ENCODE measurements around the gene TXLNA. TPM values are rescaled to one million over a fixed set of nuclear protein-coding genes. Genes with fewer than 3 reads are reported as not detected.

The TXLNA gene
- total and polyA plus RNA-seq, 2 experiments from 2014 or later = 33.3 to 40.9 TPM

DNA sequence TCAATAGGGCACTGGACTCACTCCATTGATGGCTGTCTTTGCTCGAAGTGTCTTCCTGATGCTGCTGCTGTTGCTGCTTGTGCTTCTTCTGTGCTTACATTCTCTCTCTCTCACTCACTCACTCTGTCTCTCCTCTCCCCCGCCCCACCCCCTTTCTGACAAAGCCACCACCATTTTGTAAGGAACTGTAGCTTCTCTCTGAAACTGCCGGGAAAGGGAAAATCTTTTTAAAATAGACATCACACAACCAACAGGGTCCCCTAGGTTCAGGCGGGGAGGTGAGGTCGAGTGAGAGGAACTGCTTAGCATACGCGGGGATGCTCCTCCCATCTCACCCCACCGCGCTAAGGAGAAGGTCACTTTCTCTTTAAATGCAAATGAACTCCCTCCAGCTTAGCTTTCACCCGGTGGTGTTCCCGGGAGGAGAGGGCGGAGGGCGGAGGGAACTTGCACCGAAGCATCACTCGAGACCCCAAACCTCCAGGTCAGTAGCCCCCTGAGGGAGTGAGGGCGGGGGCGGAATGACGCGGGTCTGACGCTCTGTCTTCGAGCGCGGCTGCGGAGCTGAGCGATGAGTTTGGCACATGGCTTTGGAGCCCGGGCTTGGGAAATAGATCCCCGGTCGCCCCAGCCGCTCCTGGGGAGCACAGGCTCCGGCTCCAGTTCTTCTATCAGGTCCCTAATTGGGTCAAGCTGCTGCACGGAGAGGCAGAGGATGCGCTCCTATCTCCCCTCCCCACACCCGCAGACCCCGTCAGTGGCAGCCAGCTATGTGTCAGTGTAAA lies 20.9 kb downstream of the TXLNA start, which contains the start of gene CCDC28B:
Gene CCDC28B (plus strand): TSS at position 370 of the 785 bp plus-strand sequence. CDS start 1,341 bp downstream, outside the sequence.
- peaks cover 12% of the 10 kb centered on the region for H3K4me1 ChIP-seq (ENCODE audit: low read depth)
- H3K36me3 ChIP-seq = peaks cover 12% of the 10 kb centered on the region
- peak within 1 kb of the TSS; percentile 77 for H3K27ac ChIP-seq
- no peaks in the 10 kb centered on the region for H3K9me3 ChIP-seq (ENCODE audit: low read depth)
- no peaks in the 10 kb centered on the region for H3K27me3 ChIP-seq
- DNase-seq (ENCODE audit: low read depth in 1 of 2, low spot score in 1 of 2) = peak; percentile 70 to 74
- TF ChIP-seq, protein P1, sequence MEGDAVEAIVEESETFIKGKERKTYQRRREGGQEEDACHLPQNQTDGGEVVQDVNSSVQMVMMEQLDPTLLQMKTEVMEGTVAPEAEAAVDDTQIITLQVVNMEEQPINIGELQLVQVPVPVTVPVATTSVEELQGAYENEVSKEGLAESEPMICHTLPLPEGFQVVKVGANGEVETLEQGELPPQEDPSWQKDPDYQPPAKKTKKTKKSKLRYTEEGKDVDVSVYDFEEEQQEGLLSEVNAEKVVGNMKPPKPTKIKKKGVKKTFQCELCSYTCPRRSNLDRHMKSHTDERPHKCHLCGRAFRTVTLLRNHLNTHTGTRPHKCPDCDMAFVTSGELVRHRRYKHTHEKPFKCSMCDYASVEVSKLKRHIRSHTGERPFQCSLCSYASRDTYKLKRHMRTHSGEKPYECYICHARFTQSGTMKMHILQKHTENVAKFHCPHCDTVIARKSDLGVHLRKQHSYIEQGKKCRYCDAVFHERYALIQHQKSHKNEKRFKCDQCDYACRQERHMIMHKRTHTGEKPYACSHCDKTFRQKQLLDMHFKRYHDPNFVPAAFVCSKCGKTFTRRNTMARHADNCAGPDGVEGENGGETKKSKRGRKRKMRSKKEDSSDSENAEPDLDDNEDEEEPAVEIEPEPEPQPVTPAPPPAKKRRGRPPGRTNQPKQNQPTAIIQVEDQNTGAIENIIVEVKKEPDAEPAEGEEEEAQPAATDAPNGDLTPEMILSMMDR (IDR thresholded peaks at IDR 0.05; ENCODE audit: low read depth, low read length) = no peak
- H3K4me3 ChIP-seq = peak within 1 kb of the TSS; percentile 46

DNA sequence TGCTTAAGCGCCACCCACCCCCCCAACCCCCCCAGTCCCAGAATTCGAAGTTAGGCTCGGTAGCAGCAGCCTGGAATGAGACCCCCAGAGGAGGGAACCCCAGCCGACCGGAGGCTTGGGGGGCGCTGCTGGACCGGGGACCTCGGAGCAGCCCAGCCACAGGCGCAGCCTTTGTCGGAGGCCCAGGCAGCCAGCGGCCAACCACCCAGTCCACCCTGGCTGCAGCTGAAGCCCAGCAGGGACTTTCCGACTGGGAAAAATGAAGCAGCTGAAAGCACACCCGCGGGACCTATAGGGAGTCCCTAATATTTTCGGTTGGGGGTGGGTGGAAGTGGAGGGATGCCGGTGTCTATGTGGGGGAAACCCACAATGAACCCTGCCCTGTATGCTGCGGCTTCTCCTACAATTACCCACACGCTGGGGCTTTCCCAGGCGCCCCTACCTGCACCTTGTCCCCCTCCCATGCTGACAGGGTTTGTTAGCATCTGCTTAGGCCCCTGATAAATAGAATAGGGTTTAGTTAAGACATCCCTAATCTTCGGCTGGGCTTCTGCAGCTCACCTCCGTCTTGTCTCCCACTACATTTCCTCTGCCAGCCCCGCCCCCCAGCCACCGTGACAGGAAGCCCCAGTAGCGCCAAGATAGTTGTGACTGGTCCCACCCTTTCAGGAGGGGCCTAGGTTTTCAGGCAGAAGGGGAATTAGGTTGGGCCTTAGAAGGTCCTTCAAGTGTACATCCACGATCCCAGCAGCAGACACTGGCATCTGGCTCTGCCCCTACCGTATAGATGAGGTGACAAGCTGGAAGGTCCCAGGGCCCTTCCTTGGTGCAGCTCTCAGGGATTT lies 21.8 kb downstream of the TXLNA start:
- H3K4me1 ChIP-seq (ENCODE audit: low read depth) = peaks cover 12% of the 10 kb centered on the region

DNA sequence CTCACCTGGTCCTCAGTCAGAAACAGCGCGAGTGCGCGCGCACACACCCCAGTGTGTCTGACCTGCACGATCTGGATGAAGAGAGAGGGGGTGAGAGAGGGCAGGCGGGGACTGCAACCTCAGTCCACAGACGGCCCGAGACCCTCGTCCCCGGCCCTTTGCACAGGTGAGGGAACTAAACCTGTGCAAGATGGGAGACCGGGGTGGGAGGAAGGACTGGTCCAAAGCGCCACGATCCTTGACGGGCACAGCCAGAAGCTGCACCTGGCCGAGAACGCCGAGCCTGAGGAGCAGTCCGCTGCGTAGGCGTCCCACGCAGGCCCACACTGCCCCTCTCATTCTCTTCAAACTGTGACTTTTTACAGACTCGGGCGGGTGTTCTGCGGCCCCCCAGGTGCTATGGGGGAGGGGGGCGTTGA lies 25.5 kb downstream of the TXLNA start:
- TF ChIP-seq, protein P1 (IDR thresholded peaks at IDR 0.05; ENCODE audit: low read depth, low read length) = no peak
- no peak overlapping the region for H3K27ac ChIP-seq
- no peaks in the 10 kb centered on the region for H3K36me3 ChIP-seq
- peak overlapping the region; percentile 64 for H3K4me3 ChIP-seq
- peaks cover under 1% of the 10 kb centered on the region for H3K4me1 ChIP-seq (ENCODE audit: low read depth)
- H3K9me3 ChIP-seq (ENCODE audit: low read depth) = no peaks in the 10 kb centered on the region
- no peaks in the 10 kb centered on the region for H3K27me3 ChIP-seq
- no peak for DNase-seq (ENCODE audit: low read depth in 1 of 2, low spot score in 1 of 2)

More for the DNA sequence above, 21.8 kb downstream of the TXLNA start:
- H3K4me3 ChIP-seq = peak overlapping the region; percentile 46
- no peaks in the 10 kb centered on the region for H3K9me3 ChIP-seq (ENCODE audit: low read depth)
- H3K36me3 ChIP-seq = peaks cover 7% of the 10 kb centered on the region
- TF ChIP-seq, protein P1 (IDR thresholded peaks at IDR 0.05; ENCODE audit: low read depth, low read length) = no peak
- no peaks in the 10 kb centered on the region for H3K27me3 ChIP-seq
- DNase-seq (ENCODE audit: low read depth in 1 of 2, low spot score in 1 of 2) = peak; percentile 59 to 74
- peak overlapping the region; percentile 77 for H3K27ac ChIP-seq

DNA sequence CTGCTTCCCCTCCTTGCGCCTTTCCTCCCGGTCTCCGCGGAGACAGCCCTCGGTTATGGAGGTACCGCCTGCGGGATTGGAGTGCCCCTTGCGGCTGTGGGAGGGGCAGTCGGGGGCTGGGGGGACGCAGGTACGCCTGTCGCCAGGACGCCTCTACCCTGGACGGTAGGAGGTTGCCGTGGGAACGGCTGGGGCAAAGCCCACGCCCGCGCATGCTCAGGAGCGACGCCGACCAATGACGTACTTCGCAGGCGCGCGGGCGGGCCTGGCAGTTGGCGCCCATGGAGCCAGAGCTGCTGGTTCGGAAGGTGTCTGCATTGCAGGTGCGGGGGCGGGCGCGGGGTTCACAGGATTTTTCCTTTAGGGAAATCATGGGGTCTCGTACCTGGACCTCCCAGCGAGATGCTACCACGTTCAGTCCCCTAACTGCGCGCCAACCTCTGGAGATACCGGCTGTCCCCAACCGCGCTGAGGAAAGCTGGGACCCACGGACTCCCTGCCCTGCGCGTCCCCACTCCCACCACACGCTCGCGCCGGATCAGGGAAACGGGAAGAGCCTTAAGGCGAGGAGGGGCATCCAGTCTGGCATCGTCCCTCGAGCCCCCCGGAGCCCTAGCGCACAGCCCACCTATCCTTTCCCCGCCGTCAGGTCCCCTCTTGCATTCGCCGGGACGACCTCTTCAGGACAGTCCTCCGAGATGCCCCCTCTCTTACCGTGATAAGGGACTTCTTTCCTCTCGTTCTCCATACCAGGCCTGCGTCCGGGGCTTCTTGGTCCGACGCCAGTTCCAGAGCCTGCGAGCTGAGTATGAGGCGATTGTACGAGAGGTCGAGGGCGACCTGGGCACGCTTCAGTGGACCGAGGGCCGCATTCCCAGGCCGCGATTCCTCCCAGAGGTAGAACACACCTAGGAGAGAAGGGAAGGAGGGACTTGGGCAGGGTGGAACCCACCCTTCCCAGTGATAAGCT lies 26.2 kb downstream of the TXLNA start, which contains the start of gene IQCC:
Gene IQCC (plus strand): TSS at position 271 of the 970 bp plus-strand sequence. CDS start 11 bp downstream, at position 282.
- H3K36me3 ChIP-seq = no peaks in the 10 kb centered on the region
- no peaks in the 10 kb centered on the region for H3K4me1 ChIP-seq (ENCODE audit: low read depth)
- peak within 1 kb of the TSS; percentile 64 for H3K4me3 ChIP-seq
- H3K27me3 ChIP-seq = no peaks in the 10 kb centered on the region
- TF ChIP-seq, protein P1 (IDR thresholded peaks at IDR 0.05; ENCODE audit: low read depth, low read length) = no peak
- H3K9me3 ChIP-seq (ENCODE audit: low read depth) = no peaks in the 10 kb centered on the region
- DNase-seq (ENCODE audit: low read depth in 1 of 2, low spot score in 1 of 2) = peak; percentile 84 to 94
- H3K27ac ChIP-seq = no peak within 1 kb of the TSS
